ENCODE results near the gene HMCN1. TPM values are rescaled to one million over a fixed set of nuclear protein-coding genes. Genes with fewer than 3 reads are reported as not detected.

The HMCN1 gene
- total RNA-seq, 1 donor from 2014 or later = 22.2 TPM

- no peak for TF ChIP-seq CTCF (IDR thresholded peaks at IDR 0.05; ENCODE audit: unreplicated experiment)
- no peak overlapping the region for H3K27ac Mint-ChIP-seq (ENCODE audit: unreplicated experiment)
- H3K4me3 Mint-ChIP-seq (ENCODE audit: unreplicated experiment) = no peak overlapping the region
- no peaks in the 10 kb centered on the region for H3K27me3 Mint-ChIP-seq (ENCODE audit: unreplicated experiment)
- no peaks in the 10 kb centered on the region for H3K36me3 Mint-ChIP-seq (ENCODE audit: low read depth, unreplicated experiment)
- no peak for DNase-seq (ENCODE audit: low spot score)
- H3K9me3 Mint-ChIP-seq (ENCODE audit: unreplicated experiment) = no peaks in the 10 kb centered on the region
- H3K4me1 Mint-ChIP-seq (ENCODE audit: unreplicated experiment) = peaks cover 2% of the 10 kb centered on the region
Measured at GRCh38 chr1:186214791-186215190, 480.6 kb downstream of the HMCN1 start.

GRCh38 chr1:186215636-186216035 lies 481.4 kb downstream of the HMCN1 start:
- H3K4me3 Mint-ChIP-seq (ENCODE audit: unreplicated experiment) = no peak overlapping the region

GRCh38 chr1:186218654-186219352 lies 484.6 kb downstream of the HMCN1 start:
- DNase-seq (ENCODE audit: low spot score) = no peak
- no peak overlapping the region for H3K4me3 Mint-ChIP-seq (ENCODE audit: unreplicated experiment)
- no peak for TF ChIP-seq CTCF (IDR thresholded peaks at IDR 0.05; ENCODE audit: unreplicated experiment)
- H3K27me3 Mint-ChIP-seq (ENCODE audit: unreplicated experiment) = no peaks in the 10 kb centered on the region
- H3K27ac Mint-ChIP-seq (ENCODE audit: unreplicated experiment) = no peak overlapping the region
- no peaks in the 10 kb centered on the region for H3K9me3 Mint-ChIP-seq (ENCODE audit: unreplicated experiment)
- peaks cover 5% of the 10 kb centered on the region for H3K4me1 Mint-ChIP-seq (ENCODE audit: unreplicated experiment)
- no peaks in the 10 kb centered on the region for H3K36me3 Mint-ChIP-seq (ENCODE audit: low read depth, unreplicated experiment)

More at GRCh38 chr1:186215636-186216035, 481.4 kb downstream of the HMCN1 start:
- TF ChIP-seq CTCF (IDR thresholded peaks at IDR 0.05; ENCODE audit: unreplicated experiment) = no peak
- H3K36me3 Mint-ChIP-seq (ENCODE audit: low read depth, unreplicated experiment) = no peaks in the 10 kb centered on the region
- H3K27me3 Mint-ChIP-seq (ENCODE audit: unreplicated experiment) = no peaks in the 10 kb centered on the region
- DNase-seq (ENCODE audit: low spot score) = no peak
- peaks cover 5% of the 10 kb centered on the region for H3K4me1 Mint-ChIP-seq (ENCODE audit: unreplicated experiment)
- no peaks in the 10 kb centered on the region for H3K9me3 Mint-ChIP-seq (ENCODE audit: unreplicated experiment)
- H3K27ac Mint-ChIP-seq (ENCODE audit: unreplicated experiment) = no peak overlapping the region

- DNase-seq (ENCODE audit: low spot score) = no peak
- Mint-ChIP-seq H3K36me3 (ENCODE audit: low read depth, unreplicated experiment) (no peaks in the 10 kb centered on the region), H3K9me3 (ENCODE audit: unreplicated experiment) (no peaks in the 10 kb centered on the region), H3K4me3 (ENCODE audit: unreplicated experiment) (no peak overlapping the region), H3K4me1 (ENCODE audit: unreplicated experiment) (peaks cover 5% of the 10 kb centered on the region), H3K27me3 (ENCODE audit: unreplicated experiment) (no peaks in the 10 kb centered on the region), H3K27ac (ENCODE audit: unreplicated experiment) (no peak overlapping the region)
- no peak for TF ChIP-seq CTCF (IDR thresholded peaks at IDR 0.05; ENCODE audit: unreplicated experiment)
Measured at GRCh38 chr1:186220067-186220466, 485.9 kb downstream of the HMCN1 start.

GRCh38 chr1:186220911-186221310 lies 486.7 kb downstream of the HMCN1 start:
- H3K9me3 Mint-ChIP-seq (ENCODE audit: unreplicated experiment) = no peaks in the 10 kb centered on the region
- no peak overlapping the region for H3K4me3 Mint-ChIP-seq (ENCODE audit: unreplicated experiment)
- peaks cover 5% of the 10 kb centered on the region for H3K4me1 Mint-ChIP-seq (ENCODE audit: unreplicated experiment)
- TF ChIP-seq CTCF (IDR thresholded peaks at IDR 0.05; ENCODE audit: unreplicated experiment) = no peak
- no peaks in the 10 kb centered on the region for H3K27me3 Mint-ChIP-seq (ENCODE audit: unreplicated experiment)
- no peak for DNase-seq (ENCODE audit: low spot score)
- no peaks in the 10 kb centered on the region for H3K36me3 Mint-ChIP-seq (ENCODE audit: low read depth, unreplicated experiment)
- no peak overlapping the region for H3K27ac Mint-ChIP-seq (ENCODE audit: unreplicated experiment)

Measured in endothelial cell (in vitro differentiated cells).